Activated naive CD8-positive, alpha-beta T cell treated with anti-CD3 and anti-CD28 coated beads, Interleukin-2, amount 10 ng/mL, durations not matched to agents 7 days and 5 days (primary cell): ENCODE measurements around the gene TSPAN9. TPM values are rescaled to one million over a fixed set of nuclear protein-coding genes. Genes with fewer than 3 reads are reported as not detected.

ENCODE experiments used
- ATAC-seq: fragments of 150-1000 bp; cut with Tn5 transposase; one replicate; pipeline ENCODE4 v1.10.0; 2021; ENCODE audit warnings: low read depth, moderate library complexity
- POLR2A ChIA-PET: fragments of 350-600 bp; sonication (Branson Sonifier 250); formaldehyde crosslinking; loops from one replicate; lab custom pipeline; 2021; ENCODE audit warnings: antibody characterized with exemption; lab: Charles Lee
- DNase-seq: peaks from one replicate; pipeline ENCODE4 v3.0.0; 2021
- H3K27ac Mint-ChIP-seq: one replicate; pipeline ENCODE4 v1.8.0; 2022; ENCODE audit warnings: mild to moderate bottlenecking, mixed read lengths
- H3K27me3 Mint-ChIP-seq: one replicate; pipeline ENCODE4 v1.8.0; 2022; ENCODE audit warnings: mild to moderate bottlenecking, moderate library complexity, mixed read lengths
- H3K36me3 Mint-ChIP-seq: one replicate; pipeline ENCODE4 v1.8.0; 2021; ENCODE audit warnings: mild to moderate bottlenecking, mixed read lengths
- H3K4me1 Mint-ChIP-seq: one replicate; pipeline ENCODE4 v1.8.0; 2021; ENCODE audit warnings: mixed read lengths
- H3K4me3 Mint-ChIP-seq: one replicate; pipeline ENCODE4 v1.8.0; 2022; ENCODE audit warnings: mild to moderate bottlenecking, moderate library complexity, mixed read lengths
- H3K9me3 Mint-ChIP-seq: one replicate; pipeline ENCODE4 v1.8.0; 2021; ENCODE audit warnings: mixed read lengths
- total RNA-seq, 2 experiments: library from RNA; stranded (reverse); gene quantifications; one replicate each; pipeline ENCODE4 v1.2.3, GENCODE V29; 2021

Gene TSPAN9
- total RNA-seq, 2 experiments from 2014 or later: 0.42 to 0.60 TPM

GRCh38 chr12:3200814-3201233, 123.6 kb downstream of the TSPAN9 start:
- Mint-ChIP-seq H3K4me1 (peaks cover 8% of the 10 kb centered on the region), H3K4me3 (no peak overlapping the region), H3K9me3 (no peaks in the 10 kb centered on the region), H3K36me3 (no peaks in the 10 kb centered on the region), H3K27ac (no peak overlapping the region), H3K27me3 (peaks cover 45% of the 10 kb centered on the region)
- ATAC-seq: no peak
- no peak for DNase-seq
- POLR2A ChIA-PET: no interaction called here

- H3K27me3 Mint-ChIP-seq: peaks cover 44% of the 10 kb centered on the region
- peak overlapping the region; percentile 9 for H3K4me3 Mint-ChIP-seq
- ATAC-seq: no peak
- H3K4me1 Mint-ChIP-seq: peaks cover 8% of the 10 kb centered on the region
- DNase-seq: no peak
- no peak overlapping the region for H3K27ac Mint-ChIP-seq
- H3K36me3 Mint-ChIP-seq: no peaks in the 10 kb centered on the region
- POLR2A ChIA-PET: no interaction called here
- H3K9me3 Mint-ChIP-seq: no peaks in the 10 kb centered on the region
These were observed 124.3 kb downstream of the TSPAN9 start for GRCh38 chr12:3201339-3202051.

GRCh38 chr12:3202096-3202495, 124.9 kb downstream of the TSPAN9 start:
- Mint-ChIP-seq H3K4me1 (peaks cover 8% of the 10 kb centered on the region), H3K4me3 (no peak overlapping the region), H3K9me3 (no peaks in the 10 kb centered on the region), H3K27ac (no peak overlapping the region), H3K36me3 (no peaks in the 10 kb centered on the region), H3K27me3 (peaks cover 38% of the 10 kb centered on the region)
- ATAC-seq: no peak
- DNase-seq: no peak
- POLR2A ChIA-PET: no interaction called here

- no peak overlapping the region for H3K27ac Mint-ChIP-seq
- peak; percentile 34 for ATAC-seq
These were observed 125.7 kb downstream of the TSPAN9 start for GRCh38 chr12:3202734-3203446.

GRCh38 chr12:3203713-3204112, 126.5 kb downstream of the TSPAN9 start:
- no peak for ATAC-seq
- Mint-ChIP-seq H3K9me3 (no peaks in the 10 kb centered on the region), H3K4me3 (no peak overlapping the region), H3K27me3 (peaks cover 39% of the 10 kb centered on the region), H3K4me1 (peaks cover 13% of the 10 kb centered on the region), H3K36me3 (no peaks in the 10 kb centered on the region), H3K27ac (no peak overlapping the region)
- POLR2A ChIA-PET: no interaction called here
- no peak for DNase-seq

More at GRCh38 chr12:3202734-3203446, 125.7 kb downstream of the TSPAN9 start:
- POLR2A ChIA-PET: no interaction called here
- Mint-ChIP-seq H3K4me1 (peaks cover 9% of the 10 kb centered on the region), H3K4me3 (no peak overlapping the region), H3K9me3 (no peaks in the 10 kb centered on the region), H3K36me3 (no peaks in the 10 kb centered on the region), H3K27me3 (peaks cover 37% of the 10 kb centered on the region)
- peak; percentile 69 for DNase-seq

- no peak overlapping the region for H3K27ac Mint-ChIP-seq
- POLR2A ChIA-PET: no interaction called here
- DNase-seq (no peak), ATAC-seq (no peak)
- H3K4me3 Mint-ChIP-seq: no peak overlapping the region
- peaks cover 13% of the 10 kb centered on the region for H3K4me1 Mint-ChIP-seq
- peaks cover 35% of the 10 kb centered on the region for H3K27me3 Mint-ChIP-seq
- no peaks in the 10 kb centered on the region for H3K9me3 Mint-ChIP-seq
- no peaks in the 10 kb centered on the region for H3K36me3 Mint-ChIP-seq
These were observed 127.0 kb downstream of the TSPAN9 start for GRCh38 chr12:3204143-3204542.

- Mint-ChIP-seq H3K9me3 (no peaks in the 10 kb centered on the region), H3K27ac (no peak overlapping the region), H3K27me3 (peaks cover 29% of the 10 kb centered on the region), H3K36me3 (no peaks in the 10 kb centered on the region), H3K4me1 (peaks cover 11% of the 10 kb centered on the region), H3K4me3 (no peak overlapping the region)
- POLR2A ChIA-PET: no interaction called here
- no peak for DNase-seq
- no peak for ATAC-seq
These were observed 127.8 kb downstream of the TSPAN9 start for GRCh38 chr12:3204730-3205531.

GRCh38 chr12:3205742-3206519, 128.8 kb downstream of the TSPAN9 start:
- ATAC-seq (no peak), DNase-seq (no peak)
- Mint-ChIP-seq H3K36me3 (no peaks in the 10 kb centered on the region), H3K9me3 (no peaks in the 10 kb centered on the region), H3K27me3 (peaks cover 27% of the 10 kb centered on the region), H3K4me1 (peaks cover 10% of the 10 kb centered on the region), H3K27ac (no peak overlapping the region), H3K4me3 (no peak overlapping the region)
- POLR2A ChIA-PET: no interaction called here

GRCh38 chr12:3206536-3207072, 129.4 kb downstream of the TSPAN9 start:
- Mint-ChIP-seq H3K27ac (no peak overlapping the region), H3K4me3 (no peak overlapping the region), H3K36me3 (no peaks in the 10 kb centered on the region), H3K9me3 (no peaks in the 10 kb centered on the region), H3K4me1 (peaks cover 10% of the 10 kb centered on the region), H3K27me3 (peaks cover 21% of the 10 kb centered on the region)
- no peak for DNase-seq
- POLR2A ChIA-PET: no interaction called here
- no peak for ATAC-seq

GRCh38 chr12:3207175-3207574, 130.0 kb downstream of the TSPAN9 start:
- no peak overlapping the region for H3K4me3 Mint-ChIP-seq
- no peak for ATAC-seq
- peaks cover 10% of the 10 kb centered on the region for H3K4me1 Mint-ChIP-seq
- H3K27me3 Mint-ChIP-seq: peaks cover 15% of the 10 kb centered on the region
- no peaks in the 10 kb centered on the region for H3K9me3 Mint-ChIP-seq
- POLR2A ChIA-PET: no interaction called here
- no peak overlapping the region for H3K27ac Mint-ChIP-seq
- DNase-seq: no peak
- no peaks in the 10 kb centered on the region for H3K36me3 Mint-ChIP-seq

- no peaks in the 10 kb centered on the region for H3K36me3 Mint-ChIP-seq
- H3K4me1 Mint-ChIP-seq: peaks cover 10% of the 10 kb centered on the region
- no peak overlapping the region for H3K4me3 Mint-ChIP-seq
- no peaks in the 10 kb centered on the region for H3K9me3 Mint-ChIP-seq
- DNase-seq (no peak), ATAC-seq (peak; percentile 43)
- peaks cover 11% of the 10 kb centered on the region for H3K27me3 Mint-ChIP-seq
- H3K27ac Mint-ChIP-seq: no peak overlapping the region
- POLR2A ChIA-PET: no interaction called here
These were observed 130.7 kb downstream of the TSPAN9 start for GRCh38 chr12:3207858-3208257.

- no peaks in the 10 kb centered on the region for H3K36me3 Mint-ChIP-seq
- peaks cover 4% of the 10 kb centered on the region for H3K27me3 Mint-ChIP-seq
- no peak overlapping the region for H3K27ac Mint-ChIP-seq
- ATAC-seq (no peak), DNase-seq (no peak)
- no peaks in the 10 kb centered on the region for H3K9me3 Mint-ChIP-seq
- no peak overlapping the region for H3K4me3 Mint-ChIP-seq
- H3K4me1 Mint-ChIP-seq: peaks cover under 1% of the 10 kb centered on the region
- POLR2A ChIA-PET: no interaction called here
These were observed 136.0 kb downstream of the TSPAN9 start for GRCh38 chr12:3213188-3213587.

- no peaks in the 10 kb centered on the region for H3K9me3 Mint-ChIP-seq
- peaks cover 4% of the 10 kb centered on the region for H3K27me3 Mint-ChIP-seq
- no peak overlapping the region for H3K4me3 Mint-ChIP-seq
- ATAC-seq (no peak), DNase-seq (no peak)
- H3K36me3 Mint-ChIP-seq: no peaks in the 10 kb centered on the region
- POLR2A ChIA-PET: no interaction called here
- H3K27ac Mint-ChIP-seq: no peak overlapping the region
- no peaks in the 10 kb centered on the region for H3K4me1 Mint-ChIP-seq
These were observed 136.6 kb downstream of the TSPAN9 start for GRCh38 chr12:3213768-3214167.
